Smooth muscle cell (in vitro differentiated cells): Measurements from ENCODE around the gene PLEKHA6. TPM values are rescaled to one million over a fixed set of nuclear protein-coding genes. Genes with fewer than 3 reads are reported as not detected.

Experiments
- DNase-seq: peaks from one replicate; lab custom pipeline; 2025; ENCODE audit not compliant: unreplicated experiment; lab: John Stamatoyannopoulos, UW
- H2AFZ ChIP-seq: fragments of 200-600 bp; sonication (generic); 2 replicates; pipeline ENCODE4 v1.6.0; 2016; ENCODE audit warnings: antibody characterized with exemption, low read depth, mild to moderate bottlenecking
- H3F3A ChIP-seq: fragments of 200-600 bp; sonication (generic); 2 replicates; pipeline ENCODE4 v1.6.0; 2017; ENCODE audit warnings: antibody characterized with exemption, low read depth
- H3K27ac ChIP-seq: fragments of 200-600 bp; sonication (generic); 2 replicates; pipeline ENCODE4 v1.5.1; 2016; ENCODE audit warnings: low read depth, mild to moderate bottlenecking
- H3K27me3 ChIP-seq: fragments of 200-600 bp; sonication (generic); 2 replicates; pipeline ENCODE4 v1.6.1; 2016; ENCODE audit warnings: low read depth, mild to moderate bottlenecking
- H3K36me3 ChIP-seq: fragments of 200-600 bp; sonication (generic); 2 replicates; pipeline ENCODE4 v1.5.1; 2016; ENCODE audit warnings: low read depth
- H3K4me1 ChIP-seq: fragments of 200-600 bp; sonication (generic); 2 replicates; pipeline ENCODE4 v1.5.1; 2016; ENCODE audit warnings: low read depth
- H3K4me2 ChIP-seq: fragments of 200-600 bp; sonication (generic); 2 replicates; pipeline ENCODE4 v1.6.0; 2016; ENCODE audit warnings: mild to moderate bottlenecking
- H3K4me3 ChIP-seq: fragments of 200-600 bp; sonication (generic); 2 replicates; pipeline ENCODE4 v1.5.1; 2016; ENCODE audit warnings: mild to moderate bottlenecking
- H3K79me2 ChIP-seq: fragments of 200-600 bp; sonication (generic); 2 replicates; pipeline ENCODE4 v1.6.0; 2016; ENCODE audit warnings: low read depth, mild to moderate bottlenecking
- H3K9ac ChIP-seq: fragments of 200-600 bp; sonication (generic); 2 replicates; pipeline ENCODE4 v1.6.0; 2016; ENCODE audit warnings: low read depth
- H3K9me3 ChIP-seq: fragments of 200-600 bp; sonication (generic); replicated peaks from 2 replicates; pipeline ENCODE4 v1.5.1; 2016; ENCODE audit warnings: low read depth
- H4K20me1 ChIP-seq: fragments of 200-600 bp; sonication (generic); 2 replicates; pipeline ENCODE4 v1.6.0; 2016; ENCODE audit warnings: low read depth
- WGBS: methylation state at CpG from one replicate; pipeline ENCODE4 v1.1.7; 2016; ENCODE audit warnings: low lambda C conversion rate; 5-methylcytosine and 5-hydroxymethylcytosine counted together
- polyA plus RNA-seq: library from polyadenylated mRNA; unstranded; fragments of >200 nt; fragmentation: Nextera tagmentation; extraction: Ambion mirVana; gene quantifications from 2 replicates; pipeline ENCODE4 v1.2.1, GENCODE V29; 2016
- total RNA-seq: library from RNA; depleted of rRNA; stranded (reverse); fragments of >200 nt; gene quantifications from 2 replicates; pipeline ENCODE4 v1.2.3, GENCODE V29; 2014
- TF ChIP-seq, protein P1 (sequence below): fragments of 200-600 bp; sonication (generic); IDR thresholded peaks from 2 replicates; pipeline ENCODE4 v1.5.1; 2017; ENCODE audit warnings: borderline replicate concordance, mild to moderate bottlenecking, antibody characterized with exemption; ENCODE audit not compliant: insufficient read depth, poor library complexity, severe bottlenecking

PLEKHA6 gene
- total and polyA plus RNA-seq, 2 experiments from 2014 or later = 0.45 to 0.85 TPM

DNA sequence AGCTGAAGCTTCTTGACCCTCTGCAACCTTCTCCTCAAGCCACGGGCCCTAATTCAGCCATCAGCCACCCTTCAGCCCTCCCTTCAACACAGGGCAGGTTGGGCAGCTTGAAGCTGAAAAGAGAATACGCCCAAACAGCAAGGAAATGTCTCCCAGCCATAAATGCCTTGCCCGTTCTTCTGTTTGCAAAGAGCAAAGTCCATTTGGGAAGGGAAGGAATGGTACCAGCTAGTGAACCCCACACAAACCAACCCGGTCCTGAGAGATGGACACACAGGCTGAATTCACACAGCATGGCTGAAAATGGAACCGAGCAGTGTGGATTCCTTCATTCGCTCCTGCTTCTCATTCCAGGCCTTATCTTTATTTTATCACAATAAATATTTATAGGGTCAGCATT is 11.5 kb downstream of the PLEKHA6 start:
- H3K4me1 ChIP-seq = peaks cover 6% of the 10 kb centered on the region
- H3K36me3 ChIP-seq = no peaks in the 10 kb centered on the region
- H3K79me2 ChIP-seq = no peaks in the 10 kb centered on the region
- peak overlapping the region; percentile 32 for H3K4me2 ChIP-seq
- no peaks in the 10 kb centered on the region for H3F3A ChIP-seq
- H3K9me3 ChIP-seq = no peaks in the 10 kb centered on the region
- H2AFZ ChIP-seq = no peak overlapping the region
- H3K27ac ChIP-seq = peak overlapping the region; percentile 42
- H4K20me1 ChIP-seq = no peaks in the 10 kb centered on the region
- DNase-seq = no peak
- no peak overlapping the region for H3K4me3 ChIP-seq
- H3K27me3 ChIP-seq = no peaks in the 10 kb centered on the region
- 83% methylated on average over 6 of the region's 6 CpGs for WGBS
- TF ChIP-seq, protein P1, sequence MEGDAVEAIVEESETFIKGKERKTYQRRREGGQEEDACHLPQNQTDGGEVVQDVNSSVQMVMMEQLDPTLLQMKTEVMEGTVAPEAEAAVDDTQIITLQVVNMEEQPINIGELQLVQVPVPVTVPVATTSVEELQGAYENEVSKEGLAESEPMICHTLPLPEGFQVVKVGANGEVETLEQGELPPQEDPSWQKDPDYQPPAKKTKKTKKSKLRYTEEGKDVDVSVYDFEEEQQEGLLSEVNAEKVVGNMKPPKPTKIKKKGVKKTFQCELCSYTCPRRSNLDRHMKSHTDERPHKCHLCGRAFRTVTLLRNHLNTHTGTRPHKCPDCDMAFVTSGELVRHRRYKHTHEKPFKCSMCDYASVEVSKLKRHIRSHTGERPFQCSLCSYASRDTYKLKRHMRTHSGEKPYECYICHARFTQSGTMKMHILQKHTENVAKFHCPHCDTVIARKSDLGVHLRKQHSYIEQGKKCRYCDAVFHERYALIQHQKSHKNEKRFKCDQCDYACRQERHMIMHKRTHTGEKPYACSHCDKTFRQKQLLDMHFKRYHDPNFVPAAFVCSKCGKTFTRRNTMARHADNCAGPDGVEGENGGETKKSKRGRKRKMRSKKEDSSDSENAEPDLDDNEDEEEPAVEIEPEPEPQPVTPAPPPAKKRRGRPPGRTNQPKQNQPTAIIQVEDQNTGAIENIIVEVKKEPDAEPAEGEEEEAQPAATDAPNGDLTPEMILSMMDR = no peak
- H3K9ac ChIP-seq = no peak overlapping the region

DNA sequence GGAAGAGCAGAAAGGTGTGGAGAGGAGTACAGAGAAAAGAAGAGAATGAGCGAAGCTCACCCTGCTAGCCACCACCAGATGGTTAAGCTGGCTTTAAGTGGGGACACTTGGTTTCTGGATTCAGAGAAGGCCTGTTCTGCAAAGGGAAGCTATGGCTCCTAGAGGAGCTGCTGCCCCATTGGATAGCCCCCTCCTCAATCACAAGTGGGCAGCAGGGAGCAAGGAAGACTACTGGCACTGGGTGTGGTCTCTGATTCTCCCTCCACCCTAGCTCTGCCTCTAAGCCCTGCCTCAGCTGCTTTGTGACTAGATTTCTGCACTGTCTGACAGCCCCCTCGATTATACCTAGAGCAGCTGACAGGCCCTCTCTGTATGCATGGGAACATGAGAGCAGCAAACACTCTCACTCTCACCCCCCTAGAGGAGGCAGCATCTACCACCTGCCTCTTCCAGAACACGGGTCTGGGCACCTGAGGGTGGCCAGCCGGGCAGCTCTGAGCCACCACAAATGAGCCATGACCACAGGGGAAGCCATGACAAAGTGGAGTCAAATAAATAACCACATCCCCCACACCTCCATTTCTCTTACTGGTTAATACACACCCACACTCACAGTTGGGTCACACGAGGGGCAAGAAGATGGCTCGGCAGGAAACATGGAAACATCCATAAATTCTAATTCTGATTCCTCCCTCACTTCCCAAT is 13.6 kb downstream of the PLEKHA6 start:
- no peak for DNase-seq
- no peaks in the 10 kb centered on the region for H3K79me2 ChIP-seq
- no peaks in the 10 kb centered on the region for H3K9me3 ChIP-seq
- peaks cover 13% of the 10 kb centered on the region for H3K4me1 ChIP-seq
- TF ChIP-seq, protein P1 = no peak
- H3K27ac ChIP-seq = no peak overlapping the region
- H3K36me3 ChIP-seq = no peaks in the 10 kb centered on the region
- 90% methylated on average over 6 of the region's 6 CpGs for WGBS
- H3K4me2 ChIP-seq = no peak overlapping the region
- no peaks in the 10 kb centered on the region for H4K20me1 ChIP-seq
- no peaks in the 10 kb centered on the region for H3F3A ChIP-seq
- H3K27me3 ChIP-seq = no peaks in the 10 kb centered on the region
- no peak overlapping the region for H2AFZ ChIP-seq
- no peak overlapping the region for H3K9ac ChIP-seq
- H3K4me3 ChIP-seq = no peak overlapping the region

DNA sequence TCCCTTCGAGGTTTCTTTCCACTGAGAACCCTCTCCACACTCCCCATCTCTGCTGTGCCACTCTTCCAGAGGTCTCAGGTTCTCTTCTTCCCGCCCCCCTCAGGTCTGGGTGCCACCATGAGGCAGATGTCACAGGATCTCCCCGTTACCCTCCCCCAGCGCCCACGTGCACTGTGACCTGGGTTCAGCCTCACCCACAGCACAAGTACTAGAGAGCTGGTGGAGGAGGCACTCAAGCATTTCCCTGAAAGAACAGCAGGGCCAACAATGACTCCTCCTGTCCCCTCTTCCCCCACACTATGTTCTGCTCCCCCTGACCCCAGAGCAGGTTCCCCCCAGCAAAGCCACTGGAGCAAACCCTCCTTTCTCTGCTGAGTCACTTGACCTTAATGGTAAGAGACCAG is 14.3 kb downstream of the PLEKHA6 start:
- no peaks in the 10 kb centered on the region for H3K27me3 ChIP-seq
- H3K4me2 ChIP-seq = no peak overlapping the region
- TF ChIP-seq, protein P1 = no peak
- no peaks in the 10 kb centered on the region for H3K79me2 ChIP-seq
- no peak overlapping the region for H3K4me3 ChIP-seq
- no peaks in the 10 kb centered on the region for H4K20me1 ChIP-seq
- H3K36me3 ChIP-seq = no peaks in the 10 kb centered on the region
- H3K4me1 ChIP-seq = peaks cover 16% of the 10 kb centered on the region
- H3K9me3 ChIP-seq = no peaks in the 10 kb centered on the region
- no peaks in the 10 kb centered on the region for H3F3A ChIP-seq
- H3K27ac ChIP-seq = no peak overlapping the region
- no peak overlapping the region for H3K9ac ChIP-seq
- DNase-seq = no peak
- 87% methylated on average over 5 of the region's 5 CpGs for WGBS
- H2AFZ ChIP-seq = no peak overlapping the region
